NB4 (cell line): ENCODE measurements around the gene MTMR10.

Source experiments
- DNase-seq: peaks from one replicate; pipeline ENCODE4 v3.0.0; 2010; ENCODE audit warnings: low read depth
- H3K4me3 ChIP-seq: one replicate; pipeline ENCODE4 v1.5.1; 2011; ENCODE audit warnings: mild to moderate bottlenecking, low read depth, low read length, moderate library complexity
- MYC ChIP-seq: IDR thresholded peaks from 2 replicates; pipeline ENCODE4 v1.6.1; 2011; ENCODE audit warnings: low read depth, low read length
- POLR2A ChIP-seq: IDR thresholded peaks from 2 replicates; pipeline ENCODE4 v1.6.1; 2011; ENCODE audit warnings: mild to moderate bottlenecking; ENCODE audit not compliant: insufficient read length; ENCODE audit errors: extremely low read depth
- TF ChIP-seq, protein P1 (sequence below): IDR thresholded peaks from one replicate; pipeline ENCODE4 v1.5.1; 2012; ENCODE audit warnings: low read depth, low read length
- TF ChIP-seq, protein P2 (sequence below): IDR thresholded peaks from 2 replicates; pipeline ENCODE4 v1.6.1; 2011; ENCODE audit warnings: low read depth, low read length

The MTMR10 gene

DNA sequence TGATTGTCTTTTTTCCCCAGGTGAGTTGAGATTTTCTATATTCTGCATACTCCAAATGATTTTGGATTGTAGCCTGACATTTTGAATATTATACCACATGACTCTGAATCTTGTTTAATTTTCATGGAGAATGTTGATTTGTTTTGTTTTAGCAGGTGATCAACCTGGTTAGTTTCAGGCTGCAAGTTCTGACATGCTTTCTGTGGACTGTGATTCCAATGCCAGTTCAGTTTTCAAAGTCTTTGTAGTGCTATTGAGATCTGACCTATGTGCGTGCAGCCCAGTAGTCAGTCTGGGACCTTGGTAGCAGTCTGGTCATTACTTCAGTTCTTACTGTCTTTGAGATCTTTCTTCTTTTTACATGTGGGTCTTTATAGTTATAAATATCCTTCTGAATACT lies 18.6 kb upstream of the MTMR10 start:
- H3K4me3 ChIP-seq: no peak overlapping the region
- no peak for DNase-seq
- TF ChIP-seq POLR2A: no peak
- TF ChIP-seq MYC: no peak
- TF ChIP-seq, protein P1, sequence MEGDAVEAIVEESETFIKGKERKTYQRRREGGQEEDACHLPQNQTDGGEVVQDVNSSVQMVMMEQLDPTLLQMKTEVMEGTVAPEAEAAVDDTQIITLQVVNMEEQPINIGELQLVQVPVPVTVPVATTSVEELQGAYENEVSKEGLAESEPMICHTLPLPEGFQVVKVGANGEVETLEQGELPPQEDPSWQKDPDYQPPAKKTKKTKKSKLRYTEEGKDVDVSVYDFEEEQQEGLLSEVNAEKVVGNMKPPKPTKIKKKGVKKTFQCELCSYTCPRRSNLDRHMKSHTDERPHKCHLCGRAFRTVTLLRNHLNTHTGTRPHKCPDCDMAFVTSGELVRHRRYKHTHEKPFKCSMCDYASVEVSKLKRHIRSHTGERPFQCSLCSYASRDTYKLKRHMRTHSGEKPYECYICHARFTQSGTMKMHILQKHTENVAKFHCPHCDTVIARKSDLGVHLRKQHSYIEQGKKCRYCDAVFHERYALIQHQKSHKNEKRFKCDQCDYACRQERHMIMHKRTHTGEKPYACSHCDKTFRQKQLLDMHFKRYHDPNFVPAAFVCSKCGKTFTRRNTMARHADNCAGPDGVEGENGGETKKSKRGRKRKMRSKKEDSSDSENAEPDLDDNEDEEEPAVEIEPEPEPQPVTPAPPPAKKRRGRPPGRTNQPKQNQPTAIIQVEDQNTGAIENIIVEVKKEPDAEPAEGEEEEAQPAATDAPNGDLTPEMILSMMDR: no peak
- TF ChIP-seq, protein P2, sequence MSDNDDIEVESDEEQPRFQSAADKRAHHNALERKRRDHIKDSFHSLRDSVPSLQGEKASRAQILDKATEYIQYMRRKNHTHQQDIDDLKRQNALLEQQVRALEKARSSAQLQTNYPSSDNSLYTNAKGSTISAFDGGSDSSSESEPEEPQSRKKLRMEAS: no peak

DNA sequence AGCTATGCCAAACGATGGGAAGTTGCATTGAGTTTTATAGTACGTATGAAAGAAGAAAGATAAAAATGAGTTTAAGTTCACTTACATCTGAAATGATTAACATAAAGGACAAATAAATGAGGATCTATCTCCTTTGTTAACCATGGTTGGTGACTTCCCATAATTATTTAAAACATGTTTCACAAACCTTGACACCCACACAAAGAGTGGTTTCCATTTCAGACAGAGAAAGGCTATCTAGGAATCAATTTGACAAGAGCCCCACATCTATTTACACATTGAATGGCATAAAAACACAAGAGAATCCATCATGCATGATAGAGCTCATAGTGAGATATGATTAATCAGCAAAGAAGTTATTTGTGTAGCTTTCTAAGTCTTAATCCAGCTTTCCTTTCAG lies 14.2 kb upstream of the MTMR10 start:
- H3K4me3 ChIP-seq: no peak overlapping the region
- TF ChIP-seq, protein P1: no peak
- no peak for TF ChIP-seq POLR2A
- TF ChIP-seq, protein P2: no peak
- TF ChIP-seq MYC: no peak
- peak; percentile 20 for DNase-seq

DNA sequence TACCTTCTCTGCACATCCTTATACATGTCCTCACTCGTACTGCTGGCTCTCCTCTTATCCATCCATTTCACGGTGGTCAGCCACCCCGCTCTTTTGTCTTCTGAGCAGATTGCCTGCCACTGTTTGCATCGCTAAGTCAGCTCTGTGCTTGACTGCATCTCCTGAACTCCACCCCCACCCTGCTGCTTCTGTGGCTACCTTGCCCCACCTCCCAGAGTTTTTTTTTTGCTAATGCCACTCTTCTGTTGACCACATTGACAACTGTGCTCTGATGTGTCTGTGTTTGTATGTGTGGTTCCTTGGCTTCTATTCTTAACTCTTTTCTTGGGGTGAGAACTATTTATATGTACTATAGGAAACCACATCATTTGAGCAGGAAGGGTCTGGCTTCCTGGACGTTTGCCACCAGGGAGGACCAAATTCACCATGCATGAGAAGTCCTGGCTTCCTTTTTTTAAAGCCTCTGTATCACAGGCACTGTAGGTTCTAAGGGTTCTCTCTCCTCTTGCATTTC lies 12.8 kb upstream of the MTMR10 start:
- DNase-seq: peak; percentile 90
- peak overlapping the region; percentile 16 for H3K4me3 ChIP-seq

DNA sequence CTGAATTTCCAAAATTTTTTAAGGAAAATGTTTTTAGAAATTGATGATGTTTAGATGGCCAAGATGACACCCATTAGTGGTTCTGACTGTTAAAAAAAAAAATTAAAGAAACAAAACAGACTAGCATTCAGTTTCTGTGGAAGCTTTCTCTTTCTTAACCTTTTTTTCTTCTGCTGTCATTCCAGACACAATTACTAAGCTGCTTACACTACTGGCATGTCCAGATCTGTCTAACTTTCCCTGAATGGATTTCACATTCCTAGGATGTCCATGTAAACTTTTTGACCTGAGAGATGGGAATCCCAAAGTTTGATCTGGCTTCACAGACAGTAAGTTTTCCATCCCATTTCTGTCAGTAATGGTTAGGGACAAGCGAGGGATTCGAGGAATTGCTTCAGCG lies 10.3 kb upstream of the MTMR10 start:
- DNase-seq: no peak
- no peak for TF ChIP-seq POLR2A
- TF ChIP-seq MYC: no peak
- TF ChIP-seq, protein P1: no peak
- TF ChIP-seq, protein P2: no peak
- H3K4me3 ChIP-seq: no peak overlapping the region

More for the DNA sequence above, 12.8 kb upstream of the MTMR10 start:
- TF ChIP-seq, protein P1: no peak
- no peak for TF ChIP-seq MYC
- TF ChIP-seq, protein P2: no peak
- no peak for TF ChIP-seq POLR2A

DNA sequence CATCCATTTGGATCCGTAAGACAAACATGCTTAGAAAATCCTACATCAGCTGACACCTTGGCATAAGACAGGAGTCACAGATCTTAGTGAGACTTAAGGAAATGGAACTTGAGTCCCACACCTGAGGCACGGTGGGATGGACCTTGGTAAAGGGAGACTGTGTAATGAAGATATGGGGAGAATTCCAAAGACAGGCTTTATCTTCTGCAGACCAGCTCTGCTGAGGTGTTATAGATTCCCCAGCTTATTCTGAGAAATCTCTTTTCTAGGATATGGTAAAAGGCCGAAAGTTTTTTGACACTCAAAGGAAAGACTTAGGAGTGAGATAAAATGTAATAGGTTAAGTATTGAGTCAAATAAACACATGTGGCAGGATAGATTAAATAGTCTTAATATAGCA lies 8.3 kb upstream of the MTMR10 start:
- no peak for TF ChIP-seq POLR2A
- TF ChIP-seq, protein P2: no peak
- no peak for TF ChIP-seq MYC
- TF ChIP-seq, protein P1: no peak
- H3K4me3 ChIP-seq: no peak overlapping the region
- no peak for DNase-seq

DNA sequence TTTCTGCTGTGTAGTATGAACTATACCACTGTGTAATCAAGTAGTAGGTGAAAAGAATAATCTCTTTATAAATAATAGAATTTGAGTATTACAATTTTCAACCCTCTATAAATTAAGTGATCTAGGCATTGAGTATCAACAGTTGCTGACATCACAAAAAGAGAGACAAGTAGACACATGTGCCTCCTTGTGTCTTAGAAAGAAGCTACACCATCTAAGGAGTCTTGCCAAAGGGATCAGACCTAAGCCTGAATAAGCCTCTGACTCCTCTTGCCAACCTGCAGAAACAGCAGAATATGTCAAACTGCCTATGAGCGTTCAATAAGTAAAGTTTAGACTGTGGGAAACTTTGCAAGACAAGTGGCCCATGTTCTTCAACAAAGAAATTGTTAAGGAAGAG lies 5.8 kb upstream of the MTMR10 start:
- no peak for DNase-seq
- no peak overlapping the region for H3K4me3 ChIP-seq
- TF ChIP-seq, protein P2: no peak
- TF ChIP-seq, protein P1: no peak
- TF ChIP-seq MYC: no peak
- TF ChIP-seq POLR2A: no peak
